ENCODE results near the gene MDC1.
A peak's percentile ranks its signal among the peaks of the same experiment; 100 is the strongest.
"Not testable (repeated sequence)": the region's sequence is repeated elsewhere in the genome, so short reads cannot be mapped to it uniquely, and the experiment has no call there.

Gene MDC1, protein sequence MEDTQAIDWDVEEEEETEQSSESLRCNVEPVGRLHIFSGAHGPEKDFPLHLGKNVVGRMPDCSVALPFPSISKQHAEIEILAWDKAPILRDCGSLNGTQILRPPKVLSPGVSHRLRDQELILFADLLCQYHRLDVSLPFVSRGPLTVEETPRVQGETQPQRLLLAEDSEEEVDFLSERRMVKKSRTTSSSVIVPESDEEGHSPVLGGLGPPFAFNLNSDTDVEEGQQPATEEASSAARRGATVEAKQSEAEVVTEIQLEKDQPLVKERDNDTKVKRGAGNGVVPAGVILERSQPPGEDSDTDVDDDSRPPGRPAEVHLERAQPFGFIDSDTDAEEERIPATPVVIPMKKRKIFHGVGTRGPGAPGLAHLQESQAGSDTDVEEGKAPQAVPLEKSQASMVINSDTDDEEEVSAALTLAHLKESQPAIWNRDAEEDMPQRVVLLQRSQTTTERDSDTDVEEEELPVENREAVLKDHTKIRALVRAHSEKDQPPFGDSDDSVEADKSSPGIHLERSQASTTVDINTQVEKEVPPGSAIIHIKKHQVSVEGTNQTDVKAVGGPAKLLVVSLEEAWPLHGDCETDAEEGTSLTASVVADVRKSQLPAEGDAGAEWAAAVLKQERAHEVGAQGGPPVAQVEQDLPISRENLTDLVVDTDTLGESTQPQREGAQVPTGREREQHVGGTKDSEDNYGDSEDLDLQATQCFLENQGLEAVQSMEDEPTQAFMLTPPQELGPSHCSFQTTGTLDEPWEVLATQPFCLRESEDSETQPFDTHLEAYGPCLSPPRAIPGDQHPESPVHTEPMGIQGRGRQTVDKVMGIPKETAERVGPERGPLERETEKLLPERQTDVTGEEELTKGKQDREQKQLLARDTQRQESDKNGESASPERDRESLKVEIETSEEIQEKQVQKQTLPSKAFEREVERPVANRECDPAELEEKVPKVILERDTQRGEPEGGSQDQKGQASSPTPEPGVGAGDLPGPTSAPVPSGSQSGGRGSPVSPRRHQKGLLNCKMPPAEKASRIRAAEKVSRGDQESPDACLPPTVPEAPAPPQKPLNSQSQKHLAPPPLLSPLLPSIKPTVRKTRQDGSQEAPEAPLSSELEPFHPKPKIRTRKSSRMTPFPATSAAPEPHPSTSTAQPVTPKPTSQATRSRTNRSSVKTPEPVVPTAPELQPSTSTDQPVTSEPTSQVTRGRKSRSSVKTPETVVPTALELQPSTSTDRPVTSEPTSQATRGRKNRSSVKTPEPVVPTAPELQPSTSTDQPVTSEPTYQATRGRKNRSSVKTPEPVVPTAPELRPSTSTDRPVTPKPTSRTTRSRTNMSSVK (N-terminal part only)
- 27.8 to 53.4 (median 39.8) reads per million in 3 donors for total RNA-seq

DNA sequence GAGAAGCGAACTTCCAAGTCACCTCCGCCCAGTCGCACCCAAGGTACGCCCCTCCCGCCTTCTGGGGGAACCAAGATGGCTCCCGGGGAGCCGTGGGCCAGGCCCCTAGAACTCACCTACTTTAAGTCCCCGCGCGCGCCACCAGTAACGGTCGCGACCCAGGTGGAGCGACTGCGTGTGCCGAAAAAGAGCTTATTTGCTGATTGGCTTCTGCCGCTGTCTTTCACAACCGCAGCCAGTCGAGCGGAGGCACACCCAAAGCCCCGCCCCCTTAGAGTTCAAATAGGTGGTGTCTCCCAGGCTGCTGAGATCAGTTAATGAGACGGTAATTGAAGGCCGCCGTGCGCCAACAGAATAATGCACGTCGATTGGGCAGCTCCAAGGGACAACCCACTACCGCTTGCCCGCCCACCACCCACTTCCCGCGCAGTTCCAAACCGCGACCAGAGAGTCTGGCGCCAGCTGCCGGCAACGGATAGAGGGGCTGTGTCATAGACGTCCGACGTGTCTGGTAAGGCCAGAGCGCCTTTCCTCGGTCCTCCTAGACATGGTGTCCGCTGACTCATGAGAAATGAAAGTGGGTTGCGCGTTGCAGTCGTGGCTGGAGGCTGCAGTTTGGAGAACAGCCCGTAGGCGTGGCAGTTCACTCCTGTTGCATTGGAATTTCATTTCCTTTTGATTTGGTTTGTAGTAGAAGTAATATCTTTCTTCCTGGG, at the start of gene MDC1:
MDC1 (minus strand) TSS at position 153 of the 716 bp plus-strand sequence. CDS start 2,106 bp downstream, outside the sequence.
- peak; percentile 99 for DNase-seq
- peaks cover 23% of the 10 kb centered on the region for H3K36me3 ChIP-seq (ENCODE audit: control insufficient read depth, insufficient read depth, low read length)
- H3K4me3 ChIP-seq (ENCODE audit: insufficient read depth, low read depth, low read length, poor library complexity, severe bottlenecking): peak within 1 kb of the TSS; percentile 60
- peak within 1 kb of the TSS; percentile 83 for H3K27ac ChIP-seq (ENCODE audit: insufficient read depth, low read length, poor library complexity, severe bottlenecking)
- H3K4me1 ChIP-seq (ENCODE audit: control insufficient read depth, insufficient read depth, low read length, poor library complexity, severe bottlenecking): peaks cover 9% of the 10 kb centered on the region
- no peaks in the 10 kb centered on the region for H3K27me3 ChIP-seq (replicated peaks; ENCODE audit: control insufficient read depth, insufficient read depth, low read length, poor library complexity, severe bottlenecking)
- no peaks in the 10 kb centered on the region for H3K9me3 ChIP-seq (ENCODE audit: control insufficient read depth, low read length)

DNA sequence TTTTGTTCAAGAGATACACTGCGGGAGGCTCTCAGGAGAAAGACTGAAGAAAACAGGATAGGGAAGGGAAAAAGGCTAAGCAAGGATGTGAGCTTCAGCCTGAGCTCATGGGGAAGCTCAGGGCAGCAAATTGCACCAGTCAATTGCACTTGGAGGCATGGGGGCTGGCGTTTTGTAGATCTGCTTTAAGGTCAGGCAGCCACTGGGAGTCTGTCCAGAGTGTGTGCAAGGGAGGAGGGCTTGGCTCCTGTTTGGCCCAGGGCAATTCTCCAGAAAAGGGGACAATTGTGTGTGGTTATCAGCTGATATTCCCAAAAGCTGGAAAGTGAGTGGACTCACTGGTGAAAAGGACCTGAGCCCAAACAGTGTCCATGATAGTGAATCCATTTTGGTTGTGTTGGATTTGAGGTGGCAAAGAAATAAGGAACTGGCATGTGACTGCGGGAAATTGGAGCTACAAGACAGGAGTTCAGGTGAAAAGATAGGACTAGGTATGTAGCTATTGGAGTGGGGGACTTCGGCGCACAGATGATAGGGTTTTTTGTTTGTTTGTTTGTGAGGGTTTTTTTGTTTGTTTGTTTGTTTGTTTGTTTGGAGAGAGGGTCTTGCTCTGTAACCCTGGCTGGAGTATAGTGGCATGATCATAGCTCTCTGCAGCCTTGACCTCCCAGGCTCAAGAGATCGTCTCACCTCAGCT, 49.5 kb upstream of the MDC1 start:
- H3K4me1 ChIP-seq (ENCODE audit: control insufficient read depth, insufficient read depth, low read length, poor library complexity, severe bottlenecking): peaks cover 19% of the 10 kb centered on the region
- H3K36me3 ChIP-seq (ENCODE audit: control insufficient read depth, insufficient read depth, low read length): no peaks in the 10 kb centered on the region
- no peak overlapping the region for H3K27ac ChIP-seq (ENCODE audit: insufficient read depth, low read length, poor library complexity, severe bottlenecking)
- DNase-seq: no peak
- H3K27me3 ChIP-seq (replicated peaks; ENCODE audit: control insufficient read depth, insufficient read depth, low read length, poor library complexity, severe bottlenecking): no peaks in the 10 kb centered on the region
- H3K9me3 ChIP-seq (ENCODE audit: control insufficient read depth, low read length): no peaks in the 10 kb centered on the region
- no peak overlapping the region for H3K4me3 ChIP-seq (ENCODE audit: insufficient read depth, low read depth, low read length, poor library complexity, severe bottlenecking)

DNA sequence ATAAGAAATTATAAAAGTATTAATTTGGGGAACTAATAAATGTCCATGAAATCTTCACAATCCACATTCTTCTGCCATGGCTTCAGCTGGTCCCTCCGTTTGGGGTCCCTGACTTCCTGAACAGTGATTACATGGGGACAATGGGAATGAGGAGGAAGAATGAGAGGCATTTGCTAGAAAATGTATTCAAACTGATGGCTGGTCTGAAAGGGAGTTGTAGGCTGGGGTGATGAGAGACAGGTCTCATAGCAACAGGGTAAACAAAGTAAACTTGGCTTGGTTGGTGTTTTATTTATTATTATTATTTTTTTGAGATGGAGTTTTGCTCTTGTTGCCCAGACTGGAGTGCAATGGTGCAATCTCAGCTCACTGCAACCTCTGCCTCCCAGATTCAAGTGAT, 48.4 kb upstream of the MDC1 start:
- not testable (repeated sequence) for H3K27ac ChIP-seq (ENCODE audit: insufficient read depth, low read length, poor library complexity, severe bottlenecking); H3K27me3 ChIP-seq (replicated peaks; ENCODE audit: control insufficient read depth, insufficient read depth, low read length, poor library complexity, severe bottlenecking); DNase-seq; H3K36me3 ChIP-seq (ENCODE audit: control insufficient read depth, insufficient read depth, low read length); H3K9me3 ChIP-seq (ENCODE audit: control insufficient read depth, low read length); H3K4me3 ChIP-seq (ENCODE audit: insufficient read depth, low read depth, low read length, poor library complexity, severe bottlenecking)
- H3K4me1 ChIP-seq (ENCODE audit: control insufficient read depth, insufficient read depth, low read length, poor library complexity, severe bottlenecking): peaks cover 19% of the 10 kb centered on the region

DNA sequence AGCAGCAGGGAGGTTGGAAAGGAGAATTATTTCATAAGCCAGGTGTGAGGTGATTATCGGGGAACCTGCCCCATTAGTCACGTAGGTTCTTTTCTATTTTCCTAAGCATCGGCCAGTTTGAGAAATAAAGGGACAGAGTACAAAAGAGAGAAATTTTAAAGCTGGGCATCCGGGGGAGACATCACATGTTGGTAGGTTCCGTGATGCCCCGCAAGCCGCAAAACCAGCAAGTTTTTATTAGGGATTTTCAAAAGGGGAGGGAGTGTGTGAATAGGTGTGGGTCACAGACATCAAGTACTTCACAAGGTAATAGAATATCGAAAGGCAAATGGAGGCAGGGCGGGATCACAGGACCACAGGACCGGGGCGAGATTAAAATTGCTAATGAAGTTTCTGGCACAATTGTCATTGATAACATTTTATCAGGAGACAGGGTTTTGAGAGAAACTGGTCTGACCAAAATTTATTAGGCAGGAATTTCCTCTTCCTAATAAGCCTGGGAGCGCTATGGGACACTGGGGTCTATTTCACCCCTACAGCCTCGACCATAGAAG, 47.5 kb upstream of the MDC1 start:
- H3K9me3 ChIP-seq (ENCODE audit: control insufficient read depth, low read length); H3K27me3 ChIP-seq (replicated peaks; ENCODE audit: control insufficient read depth, insufficient read depth, low read length, poor library complexity, severe bottlenecking); DNase-seq; H3K4me3 ChIP-seq (ENCODE audit: insufficient read depth, low read depth, low read length, poor library complexity, severe bottlenecking); H3K36me3 ChIP-seq (ENCODE audit: control insufficient read depth, insufficient read depth, low read length); H3K27ac ChIP-seq (ENCODE audit: insufficient read depth, low read length, poor library complexity, severe bottlenecking): not testable (repeated sequence)
- H3K4me1 ChIP-seq (ENCODE audit: control insufficient read depth, insufficient read depth, low read length, poor library complexity, severe bottlenecking): peaks cover 16% of the 10 kb centered on the region

DNA sequence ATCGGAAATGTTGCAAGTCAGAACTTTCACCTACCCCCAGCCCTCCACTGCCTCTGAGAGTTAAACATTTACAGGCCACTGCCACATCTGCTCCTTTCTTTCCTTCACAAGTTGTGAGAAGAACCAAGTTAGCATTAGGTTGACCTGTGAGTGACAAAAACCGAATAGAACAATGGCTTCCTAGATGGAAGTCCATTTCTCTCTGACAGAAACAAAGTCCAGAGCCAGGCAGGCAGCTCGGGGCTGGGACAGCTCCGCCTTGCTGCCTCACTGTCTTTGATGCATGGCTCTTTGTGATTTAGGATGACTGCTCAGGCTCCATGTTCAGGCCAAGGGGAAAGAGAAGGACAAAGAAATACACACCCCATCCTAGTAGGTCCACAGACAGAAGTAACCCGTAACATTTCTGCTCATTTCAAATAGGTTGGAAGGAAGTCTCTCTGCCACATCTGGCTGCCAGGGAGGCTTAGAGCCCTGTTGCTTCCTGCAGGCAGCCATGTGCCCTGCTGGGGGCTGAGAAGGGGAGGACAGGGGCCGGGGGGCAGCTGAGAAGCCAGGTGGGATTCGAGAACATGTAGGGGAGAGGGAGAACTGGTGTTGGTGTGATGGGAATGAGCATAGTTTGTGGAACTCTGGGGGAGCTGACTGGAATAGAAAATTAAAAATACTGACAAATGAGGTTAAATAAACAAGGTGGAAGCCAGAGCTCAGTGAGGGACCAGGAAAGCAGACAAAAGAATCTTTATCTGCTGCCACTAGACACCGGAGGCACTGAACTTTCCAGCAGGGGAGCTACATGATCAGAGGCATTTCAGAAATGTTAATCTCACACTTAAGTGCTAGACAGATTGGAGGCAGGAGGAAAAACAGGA, 46.8 kb upstream of the MDC1 start:
- H3K27ac ChIP-seq (ENCODE audit: insufficient read depth, low read length, poor library complexity, severe bottlenecking): no peak overlapping the region
- H3K4me3 ChIP-seq (ENCODE audit: insufficient read depth, low read depth, low read length, poor library complexity, severe bottlenecking): no peak overlapping the region
- DNase-seq: no peak

DNA sequence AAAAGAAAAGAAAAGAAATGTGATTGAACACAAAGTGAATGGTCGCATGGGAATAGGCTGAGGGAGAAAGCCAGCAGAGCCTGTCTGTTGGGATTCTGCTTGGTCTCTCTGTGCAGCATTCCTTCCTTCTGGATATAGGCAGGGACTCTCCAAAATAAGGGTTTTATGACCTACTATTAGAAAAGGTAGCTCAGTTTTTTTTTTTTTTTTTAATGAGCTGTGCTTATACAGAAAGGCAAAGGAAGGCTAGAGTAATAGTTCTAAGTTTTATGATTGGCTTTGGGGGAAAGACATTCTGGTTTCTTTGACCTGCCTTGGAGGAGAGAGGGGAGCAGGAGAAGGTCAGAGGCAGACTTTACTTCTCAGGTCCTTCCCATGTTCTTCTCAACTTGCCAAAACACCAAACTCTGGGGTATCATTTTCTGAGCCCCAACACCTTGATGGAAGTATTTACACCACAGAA, 46.1 kb upstream of the MDC1 start:
- no peak for DNase-seq
- no peaks in the 10 kb centered on the region for H3K27me3 ChIP-seq (replicated peaks; ENCODE audit: control insufficient read depth, insufficient read depth, low read length, poor library complexity, severe bottlenecking)
- H3K4me1 ChIP-seq (ENCODE audit: control insufficient read depth, insufficient read depth, low read length, poor library complexity, severe bottlenecking): peaks cover 3% of the 10 kb centered on the region
- no peaks in the 10 kb centered on the region for H3K9me3 ChIP-seq (ENCODE audit: control insufficient read depth, low read length)
- no peak overlapping the region for H3K27ac ChIP-seq (ENCODE audit: insufficient read depth, low read length, poor library complexity, severe bottlenecking)
- no peak overlapping the region for H3K4me3 ChIP-seq (ENCODE audit: insufficient read depth, low read depth, low read length, poor library complexity, severe bottlenecking)
- H3K36me3 ChIP-seq (ENCODE audit: control insufficient read depth, insufficient read depth, low read length): no peaks in the 10 kb centered on the region

More for the DNA sequence above, 46.8 kb upstream of the MDC1 start:
- peaks cover 9% of the 10 kb centered on the region for H3K4me1 ChIP-seq (ENCODE audit: control insufficient read depth, insufficient read depth, low read length, poor library complexity, severe bottlenecking)
- H3K36me3 ChIP-seq (ENCODE audit: control insufficient read depth, insufficient read depth, low read length): no peaks in the 10 kb centered on the region
- H3K27me3 ChIP-seq (replicated peaks; ENCODE audit: control insufficient read depth, insufficient read depth, low read length, poor library complexity, severe bottlenecking): no peaks in the 10 kb centered on the region
- no peaks in the 10 kb centered on the region for H3K9me3 ChIP-seq (ENCODE audit: control insufficient read depth, low read length)

DNA sequence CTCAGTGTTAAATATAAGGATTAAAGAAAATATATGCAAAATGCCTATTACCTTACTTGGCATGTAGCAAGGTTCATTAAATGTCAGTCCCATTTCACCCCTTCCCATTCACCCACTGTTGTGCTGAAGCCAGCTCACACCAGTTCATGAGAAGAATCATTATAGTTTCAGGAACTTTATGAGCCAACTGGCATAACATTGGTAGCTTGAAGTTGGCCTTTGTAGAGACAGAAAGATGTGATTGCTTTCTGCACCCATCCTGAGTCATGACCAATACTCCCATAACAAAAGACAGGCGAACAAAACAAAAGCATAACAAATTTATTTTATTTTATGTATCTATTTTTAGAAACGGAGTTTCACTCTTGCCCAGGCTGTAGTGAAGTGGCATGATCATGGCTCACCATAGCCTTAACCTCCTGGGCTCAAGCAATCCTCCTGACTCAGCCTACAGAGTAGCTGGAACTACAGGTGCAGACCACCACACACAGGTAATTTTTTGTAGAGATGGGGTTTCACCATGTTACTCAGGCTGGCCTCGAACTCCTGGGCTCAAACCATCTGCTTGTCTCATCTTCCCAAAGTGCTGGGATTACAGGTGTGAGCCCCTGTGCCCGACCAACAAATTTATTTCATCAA, 44.8 kb upstream of the MDC1 start:
- H3K36me3 ChIP-seq (ENCODE audit: control insufficient read depth, insufficient read depth, low read length): no peaks in the 10 kb centered on the region

DNA sequence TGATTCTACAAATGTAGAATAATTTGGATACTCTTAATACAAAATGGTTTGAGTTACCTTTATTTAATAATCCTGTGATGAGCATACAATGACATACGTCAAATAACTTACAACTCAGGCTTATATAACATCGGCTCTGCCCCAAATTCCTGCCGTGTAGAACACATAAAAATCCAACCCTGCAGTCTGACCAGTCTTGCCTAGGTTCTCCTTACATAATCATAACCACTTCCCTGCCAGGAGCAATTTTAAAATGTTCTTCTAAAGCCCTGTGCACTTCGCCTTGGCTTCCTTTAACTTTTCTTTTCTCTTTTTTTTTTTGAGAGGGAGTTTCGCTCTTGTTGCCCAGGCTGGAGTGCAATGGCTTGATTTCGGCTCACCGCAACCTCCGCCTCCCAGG, 43.5 kb upstream of the MDC1 start:
- Histone ChIP-seq H3K9me3 (ENCODE audit: control insufficient read depth, low read length) (no peaks in the 10 kb centered on the region), H3K27me3 (replicated peaks; ENCODE audit: control insufficient read depth, insufficient read depth, low read length, poor library complexity, severe bottlenecking) (no peaks in the 10 kb centered on the region), H3K27ac (ENCODE audit: insufficient read depth, low read length, poor library complexity, severe bottlenecking) (no peak overlapping the region), H3K4me1 (ENCODE audit: control insufficient read depth, insufficient read depth, low read length, poor library complexity, severe bottlenecking) (no peaks in the 10 kb centered on the region), H3K36me3 (ENCODE audit: control insufficient read depth, insufficient read depth, low read length) (no peaks in the 10 kb centered on the region), H3K4me3 (ENCODE audit: insufficient read depth, low read depth, low read length, poor library complexity, severe bottlenecking) (no peak overlapping the region)
- DNase-seq: no peak

More for the DNA sequence above, 44.8 kb upstream of the MDC1 start:
- Histone ChIP-seq H3K9me3 (ENCODE audit: control insufficient read depth, low read length) (no peaks in the 10 kb centered on the region), H3K27me3 (replicated peaks; ENCODE audit: control insufficient read depth, insufficient read depth, low read length, poor library complexity, severe bottlenecking) (no peaks in the 10 kb centered on the region), H3K4me1 (ENCODE audit: control insufficient read depth, insufficient read depth, low read length, poor library complexity, severe bottlenecking) (no peaks in the 10 kb centered on the region), H3K4me3 (ENCODE audit: insufficient read depth, low read depth, low read length, poor library complexity, severe bottlenecking) (no peak overlapping the region), H3K27ac (ENCODE audit: insufficient read depth, low read length, poor library complexity, severe bottlenecking) (no peak overlapping the region)
- no peak for DNase-seq

All from effector memory CD4-positive, alpha-beta T cell (primary cell).